ENCODE results near the gene IGF2BP2.

- TF ChIP-seq POLR2AphosphoS5 (IDR thresholded peaks at IDR 0.05; ENCODE audit: low read depth, low read length) (no peak), POLR2A (IDR thresholded peaks at IDR 0.05; ENCODE audit: low read depth, low read length) (no peak), TAF1 (IDR thresholded peaks at IDR 0.05; ENCODE audit: borderline replicate concordance, low read depth, low read length) (no peak)
These were observed 11.1 kb downstream of the IGF2BP2 start for GRCh38 chr3:185813691-185814215.

Measured in GM12892 (cell line).